NB4 (cell line): Measurements from ENCODE around the gene MRPL24.

Source experiments
- POLR2A ChIP-seq: IDR thresholded peaks from 2 replicates; pipeline ENCODE4 v1.6.1; 2011; ENCODE audit warnings: mild to moderate bottlenecking; ENCODE audit not compliant: insufficient read length; ENCODE audit errors: extremely low read depth
- TF ChIP-seq, protein P1 (sequence below): IDR thresholded peaks from one replicate; pipeline ENCODE4 v1.5.1; 2012; ENCODE audit warnings: low read depth, low read length

GRCh38 chr1:156692925-156693847 lies 47.7 kb downstream of the MRPL24 start:
- TF ChIP-seq, protein P1, sequence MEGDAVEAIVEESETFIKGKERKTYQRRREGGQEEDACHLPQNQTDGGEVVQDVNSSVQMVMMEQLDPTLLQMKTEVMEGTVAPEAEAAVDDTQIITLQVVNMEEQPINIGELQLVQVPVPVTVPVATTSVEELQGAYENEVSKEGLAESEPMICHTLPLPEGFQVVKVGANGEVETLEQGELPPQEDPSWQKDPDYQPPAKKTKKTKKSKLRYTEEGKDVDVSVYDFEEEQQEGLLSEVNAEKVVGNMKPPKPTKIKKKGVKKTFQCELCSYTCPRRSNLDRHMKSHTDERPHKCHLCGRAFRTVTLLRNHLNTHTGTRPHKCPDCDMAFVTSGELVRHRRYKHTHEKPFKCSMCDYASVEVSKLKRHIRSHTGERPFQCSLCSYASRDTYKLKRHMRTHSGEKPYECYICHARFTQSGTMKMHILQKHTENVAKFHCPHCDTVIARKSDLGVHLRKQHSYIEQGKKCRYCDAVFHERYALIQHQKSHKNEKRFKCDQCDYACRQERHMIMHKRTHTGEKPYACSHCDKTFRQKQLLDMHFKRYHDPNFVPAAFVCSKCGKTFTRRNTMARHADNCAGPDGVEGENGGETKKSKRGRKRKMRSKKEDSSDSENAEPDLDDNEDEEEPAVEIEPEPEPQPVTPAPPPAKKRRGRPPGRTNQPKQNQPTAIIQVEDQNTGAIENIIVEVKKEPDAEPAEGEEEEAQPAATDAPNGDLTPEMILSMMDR, result no peak
- no peak for TF ChIP-seq POLR2A
